ENCODE results near the gene HDAC4. TPM values are rescaled to one million over a fixed set of nuclear protein-coding genes. Genes with fewer than 3 reads are reported as not detected.
"Not testable (repeated sequence)": the region's sequence is repeated elsewhere in the genome, so short reads cannot be mapped to it uniquely, and the experiment has no call there.

The HDAC4 gene
- total RNA-seq = 18.3 and 36.3 TPM in 2 replicates

DNA sequence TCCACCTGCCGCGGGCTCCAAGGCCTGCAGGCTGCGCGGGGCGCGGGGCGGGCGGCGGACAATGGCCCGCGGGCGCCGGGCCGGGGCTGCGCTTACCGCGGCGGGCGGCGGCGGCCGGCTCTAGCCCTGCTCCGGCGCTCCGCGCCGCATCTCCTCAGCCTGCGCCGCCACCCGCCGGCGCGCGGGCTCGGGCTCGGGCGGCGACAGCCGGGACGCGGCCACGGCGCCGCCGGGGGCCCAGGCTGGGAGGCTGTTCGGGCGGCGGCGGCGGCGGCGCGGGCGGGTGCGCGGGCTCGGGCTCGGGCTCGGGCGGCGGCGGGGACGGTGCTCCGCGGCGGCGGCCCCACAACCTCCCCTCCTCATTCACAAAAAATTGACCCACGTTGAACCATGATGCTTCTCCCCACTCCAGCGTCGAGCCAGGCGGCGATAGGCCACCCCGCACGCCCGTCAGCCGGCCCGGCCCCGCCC, at the start of gene HDAC4:
Gene HDAC4, minus strand, starts transcription at position 425 of the 471 bp plus-strand sequence. CDS start 48,321 bp downstream, outside the sequence.
- DNase-seq (ENCODE audit: extremely low read depth, low read depth, low spot score) = no peak

GRCh38 chr2:239449468-239449867, 48.6 kb upstream of the HDAC4 start:
- DNase-seq (ENCODE audit: extremely low read depth, low read depth, low spot score) = not testable (repeated sequence)

GRCh38 chr2:239445771-239446524, 45.1 kb upstream of the HDAC4 start:
- DNase-seq (ENCODE audit: extremely low read depth, low read depth, low spot score) = no peak

GRCh38 chr2:239444626-239445577, 44.1 kb upstream of the HDAC4 start:
- no peak for DNase-seq (ENCODE audit: extremely low read depth, low read depth, low spot score)

GRCh38 chr2:239443666-239444567, 43.1 kb upstream of the HDAC4 start:
- no peak for DNase-seq (ENCODE audit: extremely low read depth, low read depth, low spot score)

GRCh38 chr2:239443102-239443620, 42.3 kb upstream of the HDAC4 start:
- DNase-seq (ENCODE audit: extremely low read depth, low read depth, low spot score) = no peak

DNA sequence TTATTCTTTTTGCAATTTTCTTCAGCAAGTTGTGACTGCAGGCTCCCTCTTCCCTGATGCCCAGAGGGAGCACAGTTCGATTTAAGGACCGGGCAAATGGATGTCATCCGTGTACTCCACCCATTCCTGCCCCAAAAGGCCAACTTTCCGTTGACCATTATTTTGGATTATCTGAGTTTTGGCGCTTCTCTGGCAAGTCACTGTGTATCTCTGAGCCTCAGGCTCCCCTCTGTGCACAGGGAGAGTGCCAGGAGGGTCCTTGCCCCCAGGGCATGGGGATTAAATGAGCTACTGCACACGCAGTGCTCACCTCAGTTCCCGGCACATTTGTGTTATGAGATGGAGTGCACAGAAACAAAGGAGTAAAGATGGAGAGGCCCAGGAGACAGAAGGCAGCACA, 41.4 kb upstream of the HDAC4 start:
- no peak for DNase-seq (ENCODE audit: extremely low read depth, low read depth, low spot score)

- no peak for DNase-seq (ENCODE audit: extremely low read depth, low read depth, low spot score)
These were observed 40.6 kb upstream of the HDAC4 start for GRCh38 chr2:239441261-239442078.

- no peak for DNase-seq (ENCODE audit: extremely low read depth, low read depth, low spot score)
These were observed 39.7 kb upstream of the HDAC4 start for GRCh38 chr2:239440511-239440959.

GRCh38 chr2:239439754-239440315, 39.0 kb upstream of the HDAC4 start:
- DNase-seq (ENCODE audit: extremely low read depth, low read depth, low spot score) = no peak

DNA sequence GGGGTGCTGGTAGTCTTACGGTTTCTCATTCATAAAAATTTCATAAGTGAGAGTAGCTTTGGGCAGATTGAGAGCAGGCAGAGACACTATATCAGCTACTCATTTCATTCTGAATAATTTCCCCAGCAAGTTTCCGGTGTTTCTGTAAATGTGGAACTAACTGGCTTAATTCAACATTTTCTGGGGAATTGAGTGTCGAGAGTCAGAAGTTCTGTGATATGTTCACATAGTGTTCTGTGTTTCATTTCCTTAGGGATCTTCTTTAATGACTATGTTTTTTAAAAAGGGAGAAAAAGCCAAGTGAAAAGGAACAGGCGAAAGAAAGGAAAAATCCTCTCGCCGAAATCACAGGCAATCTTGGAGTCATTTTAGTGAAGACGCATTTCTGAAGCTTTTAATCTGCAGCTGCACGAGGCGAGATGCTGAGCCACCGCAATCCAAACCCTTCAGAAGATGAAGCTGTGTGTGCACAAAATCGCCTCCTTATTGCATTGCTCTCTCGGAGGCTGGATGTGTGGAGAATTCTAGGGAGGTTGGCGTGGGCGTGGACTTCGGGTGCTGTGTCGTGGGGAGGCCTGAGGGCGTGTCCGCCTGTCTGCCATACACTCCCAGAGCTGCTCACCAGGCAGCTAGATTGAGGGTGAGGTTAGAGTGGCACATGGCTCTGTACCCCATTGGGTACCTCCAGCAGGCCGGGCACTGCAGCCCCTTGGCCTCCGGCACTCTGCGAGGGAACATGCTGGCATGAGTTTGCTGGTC, 38.4 kb upstream of the HDAC4 start:
- no peak for DNase-seq (ENCODE audit: extremely low read depth, low read depth, low spot score)

GRCh38 chr2:239438368-239438767, 37.5 kb upstream of the HDAC4 start:
- DNase-seq (ENCODE audit: extremely low read depth, low read depth, low spot score) = no peak

DNA sequence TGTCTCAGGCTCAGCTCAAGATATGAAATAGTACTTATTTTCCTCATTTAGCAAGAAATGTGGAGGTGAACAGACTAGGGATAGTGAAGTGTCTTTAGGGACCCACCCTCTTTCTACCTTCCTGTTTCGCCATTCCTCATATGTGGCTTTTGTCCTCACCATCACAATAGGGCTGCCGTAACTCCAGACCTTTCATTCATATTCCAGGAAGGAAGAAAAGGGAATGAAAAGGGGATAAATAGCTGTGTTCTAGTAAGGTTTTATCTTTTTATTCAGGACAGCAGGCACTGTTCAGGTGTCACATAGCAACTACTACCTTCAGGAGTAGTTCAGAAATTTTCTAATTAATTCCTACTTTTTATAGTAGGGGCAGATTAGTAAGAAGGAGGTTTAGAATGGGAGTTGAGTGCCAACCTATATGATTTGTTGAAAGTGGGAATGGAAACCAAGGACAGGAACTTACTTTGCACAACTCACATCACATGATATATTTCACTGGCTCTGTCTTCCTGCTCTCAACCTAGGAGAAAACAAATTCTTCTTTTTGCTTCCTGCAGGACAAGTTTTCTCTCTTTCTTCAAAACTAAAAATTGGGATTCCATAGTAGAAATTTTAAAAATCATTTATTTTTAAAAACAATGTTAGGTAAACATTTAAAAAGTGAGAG, 36.0 kb upstream of the HDAC4 start:
- DNase-seq (ENCODE audit: extremely low read depth, low read depth, low spot score) = no peak

GRCh38 chr2:239436076-239436475, 35.3 kb upstream of the HDAC4 start:
- DNase-seq (ENCODE audit: extremely low read depth, low read depth, low spot score) = no peak

GRCh38 chr2:239433777-239434403, 33.1 kb upstream of the HDAC4 start:
- no peak for DNase-seq (ENCODE audit: extremely low read depth, low read depth, low spot score)

DNA sequence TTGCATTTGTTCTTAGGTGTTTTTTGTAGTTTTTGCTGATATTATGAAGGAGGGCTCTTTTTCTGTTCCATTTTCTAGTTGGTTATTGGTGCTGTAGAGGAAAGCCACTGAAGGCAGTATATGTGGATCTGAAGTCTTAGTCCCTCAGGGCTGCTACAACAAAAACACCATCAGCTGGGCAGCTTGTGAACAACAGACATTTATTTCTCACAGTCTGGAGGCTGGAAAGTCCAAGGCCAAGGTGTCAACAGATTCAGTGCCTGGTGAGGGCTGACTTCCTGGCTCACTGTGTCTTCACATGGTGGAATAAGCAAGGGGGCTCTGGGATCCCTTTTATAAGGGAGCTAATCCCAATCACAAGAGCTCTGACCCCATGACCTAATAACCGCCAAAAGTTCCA, 31.4 kb upstream of the HDAC4 start:
- DNase-seq (ENCODE audit: extremely low read depth, low read depth, low spot score) = no peak

- no peak for DNase-seq (ENCODE audit: extremely low read depth, low read depth, low spot score)
These were observed 30.7 kb upstream of the HDAC4 start for GRCh38 chr2:239431536-239431935.

Data from glomerular endothelial cell (primary cell).